ENCODE data around the gene ENO4. TPM values are rescaled to one million over a fixed set of nuclear protein-coding genes. Genes with fewer than 3 reads are reported as not detected.

ENO4 gene
- total RNA-seq, 1 donor from 2014 or later = 0.45 TPM

DNA sequence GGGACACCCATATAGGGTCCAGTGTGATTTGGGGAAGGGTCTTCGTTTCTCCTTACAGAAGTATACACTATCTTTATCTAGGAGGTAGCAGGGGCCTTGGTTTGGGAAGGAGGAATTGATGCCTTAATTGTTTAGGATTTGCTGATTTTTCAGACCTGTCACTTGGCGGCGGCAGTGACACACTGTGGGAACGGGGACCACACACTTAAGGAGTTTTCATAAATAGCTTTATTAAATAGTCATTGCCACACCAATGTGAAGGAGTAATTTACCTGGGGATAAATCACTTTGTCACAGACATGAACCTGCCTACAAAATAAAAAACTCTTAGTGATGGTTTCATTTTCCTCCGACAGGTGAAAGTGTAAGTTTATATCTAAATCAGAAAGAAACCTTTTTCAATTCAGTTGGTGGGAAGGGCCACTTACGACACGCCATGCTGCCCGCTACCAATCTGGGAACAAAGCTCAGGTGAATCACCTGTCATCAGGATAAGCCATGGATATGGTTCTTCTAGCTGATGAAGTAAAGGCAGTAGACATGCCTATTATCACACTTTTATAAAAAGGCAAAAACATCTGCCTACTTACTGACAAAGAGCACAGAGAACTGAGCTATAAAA, 12.3 kb upstream of the ENO4 start:
- no peaks in the 10 kb centered on the region for H3K9me3 Mint-ChIP-seq (ENCODE audit: low read depth)
- no peaks in the 10 kb centered on the region for H3K4me1 Mint-ChIP-seq (ENCODE audit: low read depth)
- no peaks in the 10 kb centered on the region for H3K27me3 Mint-ChIP-seq (ENCODE audit: low read depth)
- H3K36me3 Mint-ChIP-seq (ENCODE audit: low read depth) = peaks cover 1% of the 10 kb centered on the region
- no peak for DNase-seq (ENCODE audit: low spot score)
- H3K27ac Mint-ChIP-seq (ENCODE audit: unreplicated experiment) = no peak overlapping the region
- TF ChIP-seq, protein P1, sequence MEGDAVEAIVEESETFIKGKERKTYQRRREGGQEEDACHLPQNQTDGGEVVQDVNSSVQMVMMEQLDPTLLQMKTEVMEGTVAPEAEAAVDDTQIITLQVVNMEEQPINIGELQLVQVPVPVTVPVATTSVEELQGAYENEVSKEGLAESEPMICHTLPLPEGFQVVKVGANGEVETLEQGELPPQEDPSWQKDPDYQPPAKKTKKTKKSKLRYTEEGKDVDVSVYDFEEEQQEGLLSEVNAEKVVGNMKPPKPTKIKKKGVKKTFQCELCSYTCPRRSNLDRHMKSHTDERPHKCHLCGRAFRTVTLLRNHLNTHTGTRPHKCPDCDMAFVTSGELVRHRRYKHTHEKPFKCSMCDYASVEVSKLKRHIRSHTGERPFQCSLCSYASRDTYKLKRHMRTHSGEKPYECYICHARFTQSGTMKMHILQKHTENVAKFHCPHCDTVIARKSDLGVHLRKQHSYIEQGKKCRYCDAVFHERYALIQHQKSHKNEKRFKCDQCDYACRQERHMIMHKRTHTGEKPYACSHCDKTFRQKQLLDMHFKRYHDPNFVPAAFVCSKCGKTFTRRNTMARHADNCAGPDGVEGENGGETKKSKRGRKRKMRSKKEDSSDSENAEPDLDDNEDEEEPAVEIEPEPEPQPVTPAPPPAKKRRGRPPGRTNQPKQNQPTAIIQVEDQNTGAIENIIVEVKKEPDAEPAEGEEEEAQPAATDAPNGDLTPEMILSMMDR (IDR thresholded peaks at IDR 0.05) = peak; percentile 67
- H3K4me3 Mint-ChIP-seq (ENCODE audit: unreplicated experiment) = no peak overlapping the region

GRCh38 chr10:116838143-116838725, 11.1 kb upstream of the ENO4 start:
- H3K4me3 Mint-ChIP-seq (ENCODE audit: unreplicated experiment) = no peak overlapping the region
- no peaks in the 10 kb centered on the region for H3K4me1 Mint-ChIP-seq (ENCODE audit: low read depth)
- no peaks in the 10 kb centered on the region for H3K36me3 Mint-ChIP-seq (ENCODE audit: low read depth)
- H3K27me3 Mint-ChIP-seq (ENCODE audit: low read depth) = no peaks in the 10 kb centered on the region
- no peaks in the 10 kb centered on the region for H3K9me3 Mint-ChIP-seq (ENCODE audit: low read depth)
- DNase-seq (ENCODE audit: low spot score) = no peak
- TF ChIP-seq, protein P1 (IDR thresholded peaks at IDR 0.05) = no peak
- H3K27ac Mint-ChIP-seq (ENCODE audit: unreplicated experiment) = no peak overlapping the region

- no peak for DNase-seq (ENCODE audit: low spot score)
- Mint-ChIP-seq H3K4me1 (ENCODE audit: low read depth) (peaks cover 3% of the 10 kb centered on the region), H3K4me3 (ENCODE audit: unreplicated experiment) (no peak overlapping the region), H3K36me3 (ENCODE audit: low read depth) (no peaks in the 10 kb centered on the region), H3K27me3 (ENCODE audit: low read depth) (no peaks in the 10 kb centered on the region), H3K27ac (ENCODE audit: unreplicated experiment) (no peak overlapping the region), H3K9me3 (ENCODE audit: low read depth) (no peaks in the 10 kb centered on the region)
- TF ChIP-seq, protein P1 (IDR thresholded peaks at IDR 0.05) = no peak
These were observed 8.8 kb upstream of the ENO4 start for GRCh38 chr10:116840389-116841075.

GRCh38 chr10:116845823-116846222, 3.5 kb upstream of the ENO4 start:
- Mint-ChIP-seq H3K36me3 (ENCODE audit: low read depth) (no peaks in the 10 kb centered on the region), H3K27me3 (ENCODE audit: low read depth) (no peaks in the 10 kb centered on the region), H3K4me1 (ENCODE audit: low read depth) (peaks cover 25% of the 10 kb centered on the region), H3K27ac (ENCODE audit: unreplicated experiment) (no peak overlapping the region), H3K9me3 (ENCODE audit: low read depth) (no peaks in the 10 kb centered on the region), H3K4me3 (ENCODE audit: unreplicated experiment) (no peak overlapping the region)
- DNase-seq (ENCODE audit: low spot score) = no peak
- TF ChIP-seq, protein P1 (IDR thresholded peaks at IDR 0.05) = no peak

DNA sequence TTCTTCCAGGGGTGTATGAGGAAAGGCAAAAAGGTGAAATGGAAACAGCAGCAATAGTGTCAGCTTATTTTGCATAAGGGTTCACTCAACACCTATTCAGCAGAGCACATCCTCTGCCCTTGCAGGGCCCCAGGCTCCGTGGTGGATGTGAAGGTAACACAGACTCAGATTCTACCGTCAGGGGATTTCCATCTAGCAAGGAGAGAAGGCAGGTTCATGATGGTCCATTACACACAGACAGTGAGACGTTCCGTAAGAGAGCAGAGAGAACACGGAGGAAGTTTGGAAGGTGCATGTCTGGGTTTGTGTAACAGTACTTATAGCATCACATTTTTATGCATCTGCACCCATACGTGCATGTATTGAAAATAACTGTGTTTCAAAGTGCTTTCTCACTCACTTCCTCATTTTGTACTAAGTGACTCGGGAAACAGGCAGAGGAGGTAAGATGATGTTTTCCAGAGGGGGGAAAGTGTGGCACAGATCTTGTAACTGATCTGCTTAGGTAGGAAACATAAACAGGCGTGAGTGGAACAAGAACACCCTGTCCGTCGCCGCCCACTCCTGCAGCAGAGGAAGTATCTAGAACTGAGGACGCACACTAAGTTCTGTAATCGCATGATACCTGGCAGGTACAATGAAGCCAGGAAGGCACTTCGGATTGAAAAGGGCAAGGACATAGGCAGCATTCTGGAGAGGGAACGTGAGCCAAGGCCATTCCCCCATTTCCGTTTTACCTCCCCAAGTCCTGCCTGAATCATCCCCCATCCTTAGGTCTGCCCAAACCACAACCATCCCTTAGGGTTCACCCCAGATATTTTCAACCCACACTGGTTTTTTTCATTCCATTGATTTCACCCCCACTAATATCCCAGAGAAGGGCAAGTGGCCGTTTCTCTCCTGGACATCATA, 1.0 kb upstream of the ENO4 start:
- Mint-ChIP-seq H3K36me3 (ENCODE audit: low read depth) (no peaks in the 10 kb centered on the region), H3K27me3 (ENCODE audit: low read depth) (no peaks in the 10 kb centered on the region), H3K4me3 (ENCODE audit: unreplicated experiment) (peak overlapping the region; percentile 87), H3K9me3 (ENCODE audit: low read depth) (no peaks in the 10 kb centered on the region), H3K4me1 (ENCODE audit: low read depth) (peaks cover 25% of the 10 kb centered on the region), H3K27ac (ENCODE audit: unreplicated experiment) (peak overlapping the region; percentile 76)
- TF ChIP-seq, protein P1 (IDR thresholded peaks at IDR 0.05) = no peak
- no peak for DNase-seq (ENCODE audit: low spot score)
